HG03039 (cell line): ENCODE measurements around the gene PLEKHJ1.
"Not testable (repeated sequence)": the region's sequence is repeated elsewhere in the genome, so short reads cannot be mapped to it uniquely, and the experiment has no call there.

Experiments used
- ATAC-seq: cut with Tn5 transposase; IDR thresholded peaks from one replicate; pipeline ENCODE4 v1.9.1; 2021; ENCODE audit warnings: mild to moderate bottlenecking, moderate library complexity; ENCODE audit not compliant: unreplicated experiment

Gene PLEKHJ1

GRCh38 chr19:2201473-2202148, 34.5 kb downstream of the PLEKHJ1 start:
- ATAC-seq, result no peak

DNA sequence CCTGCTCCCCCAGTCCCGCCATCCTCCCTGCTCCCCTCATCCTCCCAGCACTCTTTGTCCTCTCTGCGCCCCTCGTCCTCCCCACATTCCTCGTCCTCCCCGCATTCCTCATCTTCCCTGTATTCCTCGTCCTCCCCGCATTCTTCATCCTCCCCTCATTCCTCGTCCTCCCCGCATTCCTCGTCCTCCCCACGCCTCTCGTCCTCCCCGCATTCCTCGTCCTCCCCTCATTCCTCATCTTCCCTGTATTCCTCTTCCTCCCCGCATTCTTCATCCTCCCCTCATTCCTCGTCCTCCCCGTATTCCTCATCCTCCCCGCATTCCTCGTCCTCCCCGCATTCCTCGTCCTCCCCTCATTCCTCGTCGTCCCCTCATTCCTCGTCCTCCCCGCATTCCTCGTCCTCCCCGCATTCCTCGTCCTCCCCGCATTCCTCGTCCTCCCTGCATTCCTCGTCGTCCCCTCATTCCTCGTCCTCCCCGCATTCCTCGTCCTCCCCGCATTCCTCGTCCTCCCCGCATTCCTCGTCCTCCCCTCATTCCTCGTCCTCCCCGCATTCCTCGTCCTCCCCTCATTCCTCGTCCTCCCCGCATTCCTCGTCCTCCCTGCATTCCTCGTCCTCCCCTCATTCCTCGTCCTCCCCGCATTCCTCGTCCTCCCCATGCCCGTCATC, 35.4 kb downstream of the PLEKHJ1 start:
- ATAC-seq, result not testable (repeated sequence)

- no peak for ATAC-seq
These were observed 36.1 kb downstream of the PLEKHJ1 start for GRCh38 chr19:2199861-2200623.

- no peak for ATAC-seq
These were observed 36.9 kb downstream of the PLEKHJ1 start for GRCh38 chr19:2199215-2199614.

DNA sequence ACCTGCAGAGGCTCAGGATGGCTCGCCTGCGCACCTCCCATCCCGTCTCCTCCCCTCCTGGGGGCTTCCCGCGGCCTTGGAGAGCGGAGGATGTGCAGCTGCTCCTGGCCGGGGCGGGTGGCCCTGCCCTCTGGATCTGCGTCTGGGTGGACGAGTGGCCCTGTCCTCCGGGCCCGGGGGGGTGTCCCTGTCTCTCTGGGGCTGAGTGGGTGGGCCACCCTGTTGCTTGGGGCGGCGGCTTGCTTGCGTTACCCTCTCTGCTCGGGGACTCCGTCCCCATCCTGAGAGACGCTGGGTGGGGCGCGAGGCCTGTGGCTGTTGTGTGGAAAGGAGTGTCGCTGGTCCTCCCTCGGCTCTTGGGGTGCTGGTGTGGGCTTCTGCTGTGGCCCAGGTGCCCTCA, 37.8 kb downstream of the PLEKHJ1 start:
- ATAC-seq, result no peak

DNA sequence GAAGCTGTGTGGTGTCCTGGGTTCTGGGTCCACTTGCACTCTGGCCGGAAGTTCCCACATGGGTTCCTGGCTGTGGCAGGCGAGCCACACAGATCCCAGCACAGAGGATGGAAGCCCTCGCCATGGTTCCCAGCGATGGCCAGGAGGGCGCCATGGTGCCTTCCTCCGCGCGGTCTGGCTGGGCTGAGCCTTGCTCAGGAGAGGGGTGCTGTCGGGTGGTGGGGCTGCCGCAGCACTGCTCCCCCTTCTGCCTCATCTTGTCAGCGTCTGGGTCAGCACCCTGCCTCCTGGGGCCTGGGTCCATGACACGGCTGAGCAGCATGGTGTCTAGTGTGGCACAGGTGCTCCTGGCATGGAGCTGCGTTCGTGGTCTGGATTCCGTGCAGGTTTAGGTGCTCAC, 38.9 kb downstream of the PLEKHJ1 start:
- no peak for ATAC-seq

DNA sequence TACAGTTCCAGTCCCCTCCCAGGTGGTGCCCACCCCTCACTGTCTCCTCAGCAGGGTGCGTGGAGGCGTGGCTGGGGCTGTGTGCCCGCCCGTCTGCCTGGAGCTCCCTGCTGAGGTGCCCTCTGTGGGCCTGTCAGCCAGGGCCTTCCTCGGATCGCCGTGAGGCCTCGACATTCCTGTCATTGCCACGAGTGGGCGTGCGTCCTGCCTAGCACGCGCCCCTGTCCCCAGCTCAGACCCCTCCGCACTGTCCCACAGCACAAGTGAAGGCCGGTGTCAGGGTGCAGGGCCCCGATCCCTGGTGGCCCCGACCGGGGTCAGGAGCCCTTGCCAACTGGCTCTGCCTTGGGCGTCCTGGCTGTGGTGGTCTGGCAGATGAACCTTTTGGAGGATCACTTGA, 40.2 kb downstream of the PLEKHJ1 start:
- ATAC-seq, result no peak

DNA sequence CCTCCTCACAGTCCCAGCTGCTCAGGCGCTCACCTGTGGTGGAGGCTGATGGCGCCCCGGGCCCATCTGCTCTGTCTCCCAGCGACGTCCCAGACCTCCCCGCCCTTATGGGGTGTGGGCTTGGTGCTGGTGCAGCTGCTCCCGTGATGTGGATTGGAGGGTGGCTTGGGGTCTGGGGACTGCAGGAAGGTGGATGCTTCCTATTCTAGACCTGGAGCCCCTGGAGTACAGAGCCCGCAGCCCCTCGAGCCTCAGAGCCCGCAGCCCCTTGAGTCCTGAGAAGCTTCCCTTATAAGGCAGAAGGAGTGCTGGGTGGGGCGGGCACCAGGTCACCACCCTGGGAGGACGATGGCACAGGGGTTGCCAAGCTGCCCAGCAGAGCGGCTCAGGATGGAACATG, 40.8 kb downstream of the PLEKHJ1 start:
- ATAC-seq, result no peak

DNA sequence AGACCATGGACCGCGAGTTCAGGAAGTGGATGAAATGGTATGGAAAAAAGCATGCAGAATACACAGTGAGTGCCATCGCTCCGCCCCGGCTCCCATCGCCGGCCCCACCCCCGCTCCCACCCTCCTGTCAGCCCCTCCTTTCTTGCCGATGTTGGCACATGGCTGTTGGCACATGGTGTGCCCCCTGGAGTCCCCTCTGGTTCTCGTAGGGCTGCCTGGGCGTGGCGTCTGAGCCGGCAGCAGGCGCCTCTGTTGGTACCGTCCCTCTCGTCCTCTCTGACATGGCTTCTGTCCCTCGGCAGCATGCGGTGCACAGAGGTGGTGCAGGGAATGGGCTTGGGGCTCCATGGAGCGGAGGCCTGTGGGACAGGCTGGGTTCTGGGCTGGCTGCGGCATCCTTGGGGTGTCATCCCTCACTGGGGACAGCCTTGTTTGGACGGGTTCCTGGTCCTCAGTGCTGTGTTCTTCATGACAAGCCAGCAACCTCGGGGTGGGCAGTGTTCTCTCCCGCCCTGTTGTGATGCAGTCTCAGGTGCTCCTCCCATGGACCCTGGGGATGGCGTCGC, 41.5 kb downstream of the PLEKHJ1 start:
- ATAC-seq, result no peak

DNA sequence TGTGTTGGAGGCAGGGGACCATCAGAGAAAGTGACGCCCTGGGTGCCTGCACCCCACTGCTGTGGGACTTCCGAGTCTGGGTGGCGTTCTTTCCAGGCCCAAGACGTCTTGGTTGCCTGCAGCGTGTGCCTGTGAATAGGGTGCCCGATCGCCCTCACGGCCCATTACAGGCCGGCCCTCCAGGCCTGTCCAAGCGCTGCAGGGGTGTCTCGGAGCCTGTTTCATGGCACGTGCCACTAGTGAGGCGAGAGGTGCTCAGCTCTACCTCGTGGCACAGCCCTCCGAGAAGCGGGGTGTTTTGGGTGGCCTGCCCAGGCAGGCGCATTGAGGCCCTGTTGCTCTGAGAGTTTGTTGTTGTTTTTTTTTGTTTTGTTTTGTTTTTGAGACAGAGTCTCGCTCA, 42.3 kb downstream of the PLEKHJ1 start:
- no peak for ATAC-seq

GRCh38 chr19:2192862-2193261, 43.3 kb downstream of the PLEKHJ1 start:
- ATAC-seq, result no peak

DNA sequence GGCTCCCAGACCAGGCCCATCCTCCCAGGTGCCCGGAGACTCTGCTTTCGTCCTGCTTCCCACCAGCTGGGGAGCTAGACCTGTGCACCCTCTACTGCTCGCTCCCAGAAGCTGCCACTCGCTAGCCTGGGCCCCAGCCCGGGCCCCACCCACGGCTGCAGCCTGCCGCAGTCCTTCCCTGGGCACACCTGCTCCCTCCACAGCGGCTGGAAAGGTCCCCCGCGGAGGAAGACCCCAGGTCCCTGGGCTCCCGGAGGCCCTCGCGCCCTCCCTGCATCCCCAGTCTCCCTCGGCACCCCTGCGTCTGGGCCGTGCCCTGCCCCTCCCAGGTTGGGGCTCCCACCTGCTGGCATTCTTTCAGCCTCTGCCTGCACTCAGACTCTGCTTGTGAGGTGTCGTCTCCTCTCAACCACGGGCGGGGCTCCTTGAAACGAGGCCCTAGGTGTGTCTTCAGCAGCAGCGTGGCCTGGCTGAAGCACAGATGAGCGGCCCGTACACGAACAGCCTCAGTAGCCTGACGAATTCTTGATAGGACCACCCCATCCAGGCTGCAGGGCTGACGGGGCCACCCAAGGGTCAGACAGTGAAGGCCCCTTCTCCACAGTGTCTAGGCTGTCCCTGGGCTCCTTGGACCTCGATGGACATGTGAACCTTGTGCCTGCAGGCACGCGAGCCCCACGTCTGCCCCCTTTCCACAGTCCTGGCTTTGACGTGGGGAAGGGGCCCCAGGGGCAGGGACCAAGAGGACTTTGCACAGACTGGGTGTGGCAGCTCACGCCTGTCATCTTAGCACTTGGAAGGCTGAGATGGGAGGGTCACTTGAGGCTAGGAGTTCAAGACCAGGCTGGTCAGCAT, 44.4 kb downstream of the PLEKHJ1 start:
- no peak for ATAC-seq

- no peak for ATAC-seq
These were observed 45.2 kb downstream of the PLEKHJ1 start for GRCh38 chr19:2190848-2191455.

- ATAC-seq, result no peak
These were observed 46.2 kb downstream of the PLEKHJ1 start for GRCh38 chr19:2189880-2190279.

GRCh38 chr19:2188708-2189385, 47.3 kb downstream of the PLEKHJ1 start:
- ATAC-seq, result no peak

DNA sequence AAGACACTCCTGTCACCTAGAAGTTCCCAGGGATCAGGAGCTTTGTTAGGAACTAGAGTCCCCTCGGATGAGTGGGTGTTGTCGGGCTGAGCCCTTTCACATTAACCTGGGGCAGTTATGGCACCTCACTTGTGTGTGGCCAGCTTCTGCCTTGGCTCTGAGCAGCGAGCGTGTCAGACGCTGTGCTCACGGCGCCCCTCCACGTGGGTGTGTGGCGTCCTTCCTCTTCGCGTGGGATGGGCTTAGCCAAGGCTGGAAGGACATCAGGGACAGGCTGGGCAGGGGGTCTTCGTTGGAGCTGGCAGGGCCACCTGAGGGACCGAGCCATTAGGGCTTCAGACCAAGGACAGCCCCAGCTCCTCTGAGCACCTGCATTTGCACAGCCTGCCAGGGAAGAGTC, 49.0 kb downstream of the PLEKHJ1 start:
- no peak for ATAC-seq

DNA sequence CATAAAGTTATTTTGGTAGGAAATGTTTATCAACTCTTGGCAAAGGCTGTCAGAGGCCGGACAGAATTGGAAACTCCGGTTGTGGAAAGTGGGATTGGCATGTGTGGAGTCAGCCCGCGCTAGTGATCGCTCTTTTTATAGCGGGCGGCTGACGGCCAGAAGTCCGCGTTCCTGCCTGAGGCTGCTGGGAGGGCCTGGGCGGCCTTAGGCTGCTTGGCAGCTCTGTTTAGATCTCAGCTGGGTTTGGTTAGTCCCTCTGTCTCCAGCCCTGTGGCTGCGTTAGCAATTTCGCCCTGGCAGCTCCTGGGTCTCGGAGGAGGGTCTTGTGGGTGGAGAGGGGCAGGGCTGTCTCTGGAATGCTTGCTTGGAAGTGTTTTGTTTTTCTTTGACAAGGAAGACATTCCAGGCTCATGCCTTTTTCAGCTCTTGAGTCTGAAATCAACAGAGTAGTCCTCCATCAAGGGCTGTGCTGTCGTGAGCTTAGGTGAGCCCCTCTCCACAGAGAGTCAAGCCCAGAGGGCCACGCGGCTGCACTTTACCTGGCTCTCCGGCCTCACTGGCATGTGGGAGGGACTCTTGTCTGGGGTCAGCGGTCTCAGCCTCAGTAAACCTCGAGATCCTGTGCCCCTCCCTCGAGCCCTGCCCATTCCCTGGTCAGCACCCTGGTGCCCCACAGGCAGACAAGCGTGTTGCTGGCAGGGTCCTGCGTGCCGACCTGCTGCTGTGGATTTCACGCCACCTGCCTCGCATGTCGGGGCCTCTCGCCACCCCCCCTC, 49.9 kb downstream of the PLEKHJ1 start:
- ATAC-seq, result no peak

GRCh38 chr19:2185734-2186070, 50.4 kb downstream of the PLEKHJ1 start:
- ATAC-seq, result no peak

GRCh38 chr19:2184422-2184975, 51.6 kb downstream of the PLEKHJ1 start:
- no peak for ATAC-seq
